Astrocyte (in vitro differentiated cells and primary cell): Measurements from ENCODE around the gene NAA20. TPM values are rescaled to one million over a fixed set of nuclear protein-coding genes. Genes with fewer than 3 reads are reported as not detected.

Source experiments
- DNase-seq: peaks from one replicate; pipeline ENCODE4 v3.0.0-alpha.2; 2010; ENCODE audit warnings: low read depth
- FAIRE-seq: peaks from 2 replicates; lab custom pipeline; 2011; peaks lifted over from hg19 to GRCh38; lab: Jason Lieb, UNC
- H2AFZ ChIP-seq: 2 replicates; pipeline ENCODE4 v1.6.0; 2012; ENCODE audit warnings: low read depth, low read length, inconsistent platforms
- H3K27ac ChIP-seq: 2 replicates; pipeline ENCODE4 v1.5.1; 2011; ENCODE audit warnings: low read depth, low read length, inconsistent platforms
- H3K27me3 ChIP-seq: 2 replicates; pipeline ENCODE4 v1.6.0; 2011; ENCODE audit warnings: low read length, inconsistent platforms; ENCODE audit not compliant: insufficient read depth
- H3K36me3 ChIP-seq: 2 replicates; pipeline ENCODE4 v1.5.1; 2011; ENCODE audit warnings: low read length, inconsistent platforms; ENCODE audit not compliant: insufficient read depth
- H3K4me1 ChIP-seq: 2 replicates; pipeline ENCODE4 v1.5.1; 2011; ENCODE audit warnings: low read length, inconsistent platforms; ENCODE audit not compliant: insufficient read depth
- H3K4me2 ChIP-seq: 2 replicates; pipeline ENCODE4 v1.6.0; 2012; ENCODE audit warnings: low read length, inconsistent platforms
- H3K4me3 ChIP-seq: 2 replicates; pipeline ENCODE4 v1.5.1; 2011; ENCODE audit warnings: low read depth, mild to moderate bottlenecking, low read length, inconsistent platforms; ENCODE audit not compliant: insufficient read depth
- H3K79me2 ChIP-seq: 2 replicates; pipeline ENCODE4 v1.6.0; 2012; ENCODE audit warnings: mild to moderate bottlenecking, low read length, inconsistent platforms; ENCODE audit not compliant: insufficient read depth
- H3K9ac ChIP-seq: 2 replicates; pipeline ENCODE4 v1.6.0; 2012; ENCODE audit warnings: mild to moderate bottlenecking, low read length, inconsistent platforms
- H3K9me3 ChIP-seq: 2 replicates; pipeline ENCODE4 v1.5.1; 2012; ENCODE audit warnings: low read depth, mild to moderate bottlenecking, low read length, inconsistent platforms; ENCODE audit not compliant: insufficient read depth
- H4K20me1 ChIP-seq: 2 replicates; pipeline ENCODE4 v1.6.0; 2012; ENCODE audit warnings: low read length, inconsistent platforms; ENCODE audit not compliant: insufficient read depth
- H3K27ac Mint-ChIP-seq: one replicate; pipeline ENCODE4 v1.8.0; 2021; ENCODE audit warnings: mild to moderate bottlenecking, mixed read lengths; ENCODE audit not compliant: unreplicated experiment
- H3K27me3 Mint-ChIP-seq: one replicate; pipeline ENCODE4 v1.8.0; 2021; ENCODE audit warnings: low read depth, mixed read lengths; ENCODE audit not compliant: unreplicated experiment
- H3K36me3 Mint-ChIP-seq: one replicate; pipeline ENCODE4 v1.8.0; 2021; ENCODE audit warnings: low read depth, mixed read lengths; ENCODE audit not compliant: unreplicated experiment
- H3K4me1 Mint-ChIP-seq: one replicate; pipeline ENCODE4 v1.8.0; 2021; ENCODE audit warnings: low read depth, mixed read lengths; ENCODE audit not compliant: unreplicated experiment
- H3K4me3 Mint-ChIP-seq: one replicate; pipeline ENCODE4 v1.8.0; 2021; ENCODE audit warnings: mild to moderate bottlenecking, moderate library complexity, mixed read lengths; ENCODE audit not compliant: unreplicated experiment
- H3K9me3 Mint-ChIP-seq: one replicate; pipeline ENCODE4 v1.8.0; 2021; ENCODE audit warnings: mild to moderate bottlenecking, mixed read lengths; ENCODE audit not compliant: unreplicated experiment
- EZH2 ChIP-seq: IDR thresholded peaks from 2 replicates; pipeline ENCODE4 v1.6.1; 2012; ENCODE audit warnings: mild to moderate bottlenecking, low read length, inconsistent platforms; ENCODE audit not compliant: insufficient read depth
- total RNA-seq: library from RNA; stranded (reverse); gene quantifications from 2 replicates; pipeline ENCODE4 v1.2.1, GENCODE V29; 2021
- TF ChIP-seq, protein P1 (sequence below): IDR thresholded peaks from 2 replicates; pipeline ENCODE4 v1.5.1; 2011; ENCODE audit warnings: low read depth, mild to moderate bottlenecking, inconsistent platforms, low read length, moderate library complexity; ENCODE audit not compliant: insufficient read depth

Gene NAA20
- total RNA-seq, 1 donor from 2014 or later = 73.0 TPM

DNA sequence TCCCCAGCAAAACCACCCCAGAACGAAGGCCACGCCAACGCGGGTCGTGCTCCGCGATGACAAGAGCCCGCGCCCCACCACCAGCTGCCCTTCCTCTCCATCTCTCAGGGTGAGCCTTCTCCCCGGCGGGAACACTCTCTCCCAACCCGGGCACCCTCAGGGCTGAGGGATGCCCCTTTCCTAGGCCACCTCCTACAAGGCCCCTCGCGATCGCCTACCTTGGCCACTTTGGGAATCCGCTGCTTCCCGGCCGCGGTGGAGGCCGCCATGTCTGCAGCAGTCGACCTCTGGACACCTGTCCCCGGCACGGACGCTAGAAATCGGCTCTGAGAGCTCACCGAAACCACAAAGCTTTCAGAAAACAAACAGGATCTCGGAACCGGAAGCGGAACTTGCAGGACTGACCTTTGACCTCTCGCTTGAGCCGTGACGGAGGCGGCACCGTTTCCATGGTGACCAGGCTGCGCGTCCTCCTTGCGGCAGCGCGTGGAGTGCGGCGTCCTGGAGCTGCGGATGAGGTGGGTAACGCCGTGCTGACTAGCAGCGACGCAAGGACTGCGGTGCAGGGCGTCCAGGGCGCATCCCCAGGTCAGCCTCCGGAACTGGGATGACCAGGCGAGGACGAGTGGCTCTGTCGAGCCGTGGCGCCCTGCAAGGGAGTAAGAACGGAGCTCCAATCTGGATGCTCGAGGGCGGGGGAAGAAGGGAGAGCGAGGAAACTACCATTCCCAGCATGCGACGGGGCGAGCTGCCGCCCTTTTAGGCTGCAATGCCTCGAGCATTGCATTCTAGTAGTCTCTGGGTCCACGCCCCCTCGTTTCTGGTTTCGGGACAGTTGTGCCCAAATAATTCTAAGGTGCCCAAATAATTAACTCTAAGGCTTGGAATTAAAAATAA lies 35.2 kb downstream of the NAA20 start, which contains the start of the genes CFAP61 and CRNKL1:
CFAP61 (plus strand) TSS at position 459 of the 897 bp plus-strand sequence. CDS start 4,122 bp downstream, outside the sequence.
CRNKL1 (minus strand) TSS at position 393 of the 897 bp plus-strand sequence; CDS start at position 269, 124 bp downstream.
- Histone ChIP-seq H3K36me3 (peaks cover 22% of the 10 kb centered on the region), H4K20me1 (no peaks in the 10 kb centered on the region), H3K27me3 (peaks cover 5% of the 10 kb centered on the region), H2AFZ (peak within 1 kb of the TSS; percentile 91), H3K27ac (peak within 1 kb of the TSS; percentile 74), H3K79me2 (peaks cover 19% of the 10 kb centered on the region), H3K9me3 (no peaks in the 10 kb centered on the region), H3K9ac (peak within 1 kb of the TSS; percentile 90), H3K4me2 (peak within 1 kb of the TSS; percentile 90), H3K4me1 (peaks cover 5% of the 10 kb centered on the region), H3K4me3 (peak within 1 kb of the TSS; percentile 91)
- H3K4me1 Mint-ChIP-seq = no peaks in the 10 kb centered on the region
- DNase-seq = peak; percentile 90
- H3K9me3 Mint-ChIP-seq = no peaks in the 10 kb centered on the region
- peak within 1 kb of the TSS; percentile 100 for H3K4me3 Mint-ChIP-seq
- peak within 1 kb of the TSS; percentile 94 for H3K27ac Mint-ChIP-seq
- peak; percentile 89 for FAIRE-seq
- peaks cover 2% of the 10 kb centered on the region for H3K36me3 Mint-ChIP-seq
- no peaks in the 10 kb centered on the region for H3K27me3 Mint-ChIP-seq
- TF ChIP-seq EZH2 = no peak
- TF ChIP-seq, protein P1, sequence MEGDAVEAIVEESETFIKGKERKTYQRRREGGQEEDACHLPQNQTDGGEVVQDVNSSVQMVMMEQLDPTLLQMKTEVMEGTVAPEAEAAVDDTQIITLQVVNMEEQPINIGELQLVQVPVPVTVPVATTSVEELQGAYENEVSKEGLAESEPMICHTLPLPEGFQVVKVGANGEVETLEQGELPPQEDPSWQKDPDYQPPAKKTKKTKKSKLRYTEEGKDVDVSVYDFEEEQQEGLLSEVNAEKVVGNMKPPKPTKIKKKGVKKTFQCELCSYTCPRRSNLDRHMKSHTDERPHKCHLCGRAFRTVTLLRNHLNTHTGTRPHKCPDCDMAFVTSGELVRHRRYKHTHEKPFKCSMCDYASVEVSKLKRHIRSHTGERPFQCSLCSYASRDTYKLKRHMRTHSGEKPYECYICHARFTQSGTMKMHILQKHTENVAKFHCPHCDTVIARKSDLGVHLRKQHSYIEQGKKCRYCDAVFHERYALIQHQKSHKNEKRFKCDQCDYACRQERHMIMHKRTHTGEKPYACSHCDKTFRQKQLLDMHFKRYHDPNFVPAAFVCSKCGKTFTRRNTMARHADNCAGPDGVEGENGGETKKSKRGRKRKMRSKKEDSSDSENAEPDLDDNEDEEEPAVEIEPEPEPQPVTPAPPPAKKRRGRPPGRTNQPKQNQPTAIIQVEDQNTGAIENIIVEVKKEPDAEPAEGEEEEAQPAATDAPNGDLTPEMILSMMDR = no peak

DNA sequence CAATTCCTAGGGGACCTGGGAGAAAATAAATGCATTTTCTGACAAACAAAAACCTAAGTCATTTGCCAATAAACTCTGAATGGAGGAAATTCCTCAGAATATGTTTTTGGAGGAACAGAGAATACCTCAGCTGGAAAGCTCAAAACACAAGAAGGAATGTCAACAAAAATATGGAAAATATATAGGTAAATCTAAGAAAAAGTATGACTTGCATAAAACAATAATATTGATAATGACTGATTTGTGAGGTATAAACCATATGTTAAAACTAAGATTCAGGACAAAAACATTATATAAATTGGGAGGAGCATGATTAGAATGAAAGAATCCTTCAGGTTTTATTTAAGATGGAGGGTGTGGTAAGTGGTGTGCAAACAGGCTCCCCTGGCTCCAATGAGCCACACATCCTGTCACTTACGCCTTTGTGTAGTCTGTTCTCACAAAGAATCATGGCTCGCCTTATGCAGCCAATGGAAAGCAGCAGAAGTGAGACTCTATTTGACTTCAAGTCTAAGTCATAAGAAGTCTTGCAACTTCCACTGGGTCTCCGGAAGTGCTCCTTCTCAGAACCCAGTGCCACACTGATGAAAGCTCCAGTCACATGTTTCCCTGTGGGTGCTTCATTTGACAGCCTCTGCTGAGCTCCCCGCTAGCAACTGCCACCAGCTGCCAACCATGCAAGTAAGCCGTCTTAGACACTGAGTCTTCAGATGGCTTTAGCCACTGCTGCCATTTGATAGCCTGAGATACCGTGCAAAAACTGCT lies 43.3 kb downstream of the NAA20 start:
- no peak overlapping the region for H3K9ac ChIP-seq
- no peak overlapping the region for H3K4me3 ChIP-seq
- no peaks in the 10 kb centered on the region for H4K20me1 ChIP-seq
- H3K4me1 ChIP-seq = no peaks in the 10 kb centered on the region
- no peaks in the 10 kb centered on the region for H3K9me3 ChIP-seq
- H3K36me3 ChIP-seq = no peaks in the 10 kb centered on the region
- H3K27ac Mint-ChIP-seq = no peak overlapping the region
- no peak for DNase-seq
- no peak for FAIRE-seq
- no peaks in the 10 kb centered on the region for H3K79me2 ChIP-seq
- H3K27ac ChIP-seq = no peak overlapping the region
- H3K9me3 Mint-ChIP-seq = no peaks in the 10 kb centered on the region
- peaks cover 2% of the 10 kb centered on the region for H3K27me3 Mint-ChIP-seq
- H3K36me3 Mint-ChIP-seq = no peaks in the 10 kb centered on the region
- H3K4me1 Mint-ChIP-seq = no peaks in the 10 kb centered on the region
- H2AFZ ChIP-seq = no peak overlapping the region
- peaks cover 5% of the 10 kb centered on the region for H3K27me3 ChIP-seq
- H3K4me2 ChIP-seq = no peak overlapping the region
- H3K4me3 Mint-ChIP-seq = no peak overlapping the region
- no peak for TF ChIP-seq EZH2
- TF ChIP-seq, protein P1 = no peak
